ENCODE measurements around the gene ZBTB24. TPM values are rescaled to one million over a fixed set of nuclear protein-coding genes. Genes with fewer than 3 reads are reported as not detected.

Gene ZBTB24
- polyA plus RNA-seq, result 1.2 and 2.9 TPM in 2 replicates

GRCh38 chr6:109482905-109483734 is at the start of gene ZBTB24:
ZBTB24 (minus strand) TSS chr6:109483219; CDS start chr6:109482026, 1,193 bp downstream.

GRCh38 chr6:109455437-109456110 is 27.4 kb downstream of the ZBTB24 start, which contains the start of gene MICAL1:
MICAL1 (minus strand) TSS chr6:109455772; CDS start chr6:109454196, 1,576 bp downstream.

DNA sequence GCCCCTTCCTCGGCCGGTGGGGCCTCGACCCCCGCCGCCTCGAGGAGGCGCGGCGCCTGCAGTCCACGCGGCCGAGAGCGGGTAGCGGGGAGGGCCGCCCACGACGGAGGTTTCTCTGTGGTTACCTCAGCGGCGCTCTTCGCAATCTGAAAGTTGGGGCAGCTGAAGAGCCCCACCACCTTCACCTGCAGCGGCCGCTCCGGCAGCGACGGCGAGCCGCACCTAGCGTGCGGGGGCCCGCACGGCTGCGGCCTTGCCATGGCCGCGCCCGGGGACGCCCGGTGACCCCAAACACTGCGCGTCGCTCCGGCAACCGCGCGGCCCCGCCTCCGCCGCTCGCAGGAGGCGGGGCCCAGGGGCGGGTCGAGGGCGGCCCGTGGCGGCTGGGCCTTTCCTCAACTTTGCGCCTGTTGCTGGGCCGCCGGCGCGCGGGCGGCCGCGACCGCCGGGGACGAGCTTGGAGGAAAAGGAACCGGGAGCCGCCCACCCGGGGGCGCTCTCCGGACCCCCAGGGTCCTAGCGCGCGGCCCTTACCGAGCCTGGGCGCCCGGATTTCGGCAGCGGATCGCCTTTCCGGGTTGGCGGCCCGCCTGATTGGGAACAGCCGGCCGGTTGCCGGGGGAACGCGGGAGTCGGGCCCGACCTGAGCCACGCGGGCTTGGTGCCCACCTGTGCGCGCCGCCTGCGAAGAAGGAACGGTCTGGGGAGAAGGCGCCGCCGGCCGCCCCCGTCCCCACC is 42.5 kb downstream of the ZBTB24 start, which contains the start of the genes PPIL6 and SMPD2:
PPIL6 (minus strand) TSS at position 298 of the 738 bp plus-strand sequence; CDS start at position 260, 38 bp downstream.
SMPD2 (plus strand) TSS at position 394 of the 738 bp plus-strand sequence. CDS start 398 bp downstream, outside the sequence.

Other genes starting within 250 kb of the ZBTB24 start
- 51.9 and 67.9 TPM in 2 replicates for gene CD164, start 100.8 kb downstream of the ZBTB24 start, polyA plus RNA-seq
- gene PPIL6, start 42.6 kb downstream of the ZBTB24 start, polyA plus RNA-seq, result 16.7 and 18.1 TPM in 2 replicates
- gene SMPD2, start 42.5 kb downstream of the ZBTB24 start, polyA plus RNA-seq, result 0.34 and 0.58 TPM in 2 replicates
- gene MICAL1, start 27.4 kb downstream of the ZBTB24 start, polyA plus RNA-seq, result 0.23 and 1.7 TPM in 2 replicates
- 11.2 and 25.7 TPM in 2 replicates for gene AK9, start 208.0 kb upstream of the ZBTB24 start, polyA plus RNA-seq
- gene FIG4, start 208.1 kb upstream of the ZBTB24 start, polyA plus RNA-seq, result 35.2 and 40.5 TPM in 2 replicates